ENCODE measurements around the gene ABLIM1.

GRCh38 chr10:114427124-114427852 is 230.8 kb downstream of the ABLIM1 start:
- TF ChIP-seq CTCF (conservative IDR thresholded peaks at IDR 0.05; ENCODE audit: low read depth, low read length) (no peak), EZH2 (IDR thresholded peaks at IDR 0.05; ENCODE audit: borderline replicate concordance, low read depth, low read length, poor library complexity, severe bottlenecking) (no peak)
